Adipocyte (in vitro differentiated cells): Measurements from ENCODE around the gene BIK.

Experiments
- DNase-seq: peaks from one replicate; pipeline ENCODE4 v3.0.0-alpha.2; 2015; ENCODE audit warnings: low read depth
- H3K27me3 ChIP-seq: replicated peaks from 2 replicates; pipeline ENCODE4 v1.7.0; 2013; ENCODE audit warnings: mild to moderate bottlenecking, low read length, moderate library complexity; ENCODE audit not compliant: control insufficient read depth, insufficient read depth
- H3K36me3 ChIP-seq: 2 replicates; pipeline ENCODE4 v1.7.0; 2013; ENCODE audit warnings: low read length, mild to moderate bottlenecking, moderate library complexity; ENCODE audit not compliant: control insufficient read depth, insufficient read depth, severe bottlenecking
- H3K4me1 ChIP-seq: 2 replicates; pipeline ENCODE4 v1.7.0; 2013; ENCODE audit warnings: mild to moderate bottlenecking, low read length, moderate library complexity; ENCODE audit not compliant: control insufficient read depth, insufficient read depth
- H3K4me3 ChIP-seq: 2 replicates; pipeline ENCODE4 v1.7.0; 2013; ENCODE audit warnings: mild to moderate bottlenecking, low read length, moderate library complexity
- H3K9ac ChIP-seq: 2 replicates; pipeline ENCODE4 v1.7.0; 2013; ENCODE audit warnings: mild to moderate bottlenecking, low read length, moderate library complexity
- H3K9me3 ChIP-seq: 2 replicates; pipeline ENCODE4 v1.7.0; 2013; ENCODE audit warnings: mild to moderate bottlenecking, low read length, moderate library complexity; ENCODE audit not compliant: control insufficient read depth

BIK gene

GRCh38 chr22:43153899-43154298, 43.3 kb downstream of the BIK start:
- Histone ChIP-seq H3K4me1 (peaks cover 36% of the 10 kb centered on the region), H3K9ac (peak overlapping the region; percentile 63), H3K4me3 (peak overlapping the region; percentile 64), H3K27me3 (no peaks in the 10 kb centered on the region), H3K9me3 (no peaks in the 10 kb centered on the region), H3K36me3 (no peaks in the 10 kb centered on the region)
- peak; percentile 9 for DNase-seq

GRCh38 chr22:43154887-43155536, 44.5 kb downstream of the BIK start:
- Histone ChIP-seq H3K9ac (no peak overlapping the region), H3K9me3 (no peaks in the 10 kb centered on the region), H3K4me1 (peaks cover 47% of the 10 kb centered on the region), H3K4me3 (peak overlapping the region; percentile 33), H3K27me3 (no peaks in the 10 kb centered on the region), H3K36me3 (no peaks in the 10 kb centered on the region)
- no peak for DNase-seq

DNA sequence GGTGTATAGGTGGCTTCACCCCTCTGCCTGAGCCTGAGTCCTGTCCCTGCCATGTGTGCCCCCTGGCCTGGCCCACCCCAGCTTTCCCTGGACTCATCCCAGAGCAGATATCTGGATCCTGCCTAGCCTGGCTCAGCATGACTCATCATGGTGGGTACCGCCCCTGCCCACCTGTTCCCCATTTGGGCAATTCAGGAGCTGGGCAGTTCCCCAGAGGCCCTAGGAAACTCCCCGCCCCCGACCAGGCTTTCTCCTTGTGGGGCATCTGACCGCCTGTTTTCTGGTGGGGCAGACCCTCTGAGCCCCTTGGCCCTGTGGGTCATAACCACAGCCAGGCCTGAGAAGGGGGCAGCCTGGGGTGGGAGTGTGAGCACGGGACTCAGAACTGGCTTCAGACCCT, 45.2 kb downstream of the BIK start:
- peak; percentile 22 for DNase-seq
- no peak overlapping the region for H3K9ac ChIP-seq
- H3K4me3 ChIP-seq: no peak overlapping the region
- no peaks in the 10 kb centered on the region for H3K9me3 ChIP-seq
- peaks cover 47% of the 10 kb centered on the region for H3K4me1 ChIP-seq
- H3K36me3 ChIP-seq: peaks cover 1% of the 10 kb centered on the region
- no peaks in the 10 kb centered on the region for H3K27me3 ChIP-seq

GRCh38 chr22:43156413-43156812, 45.9 kb downstream of the BIK start:
- DNase-seq: no peak
- no peak overlapping the region for H3K9ac ChIP-seq
- H3K4me1 ChIP-seq: peaks cover 47% of the 10 kb centered on the region
- no peak overlapping the region for H3K4me3 ChIP-seq
- H3K27me3 ChIP-seq: no peaks in the 10 kb centered on the region
- H3K36me3 ChIP-seq: peaks cover 5% of the 10 kb centered on the region
- H3K9me3 ChIP-seq: no peaks in the 10 kb centered on the region

- Histone ChIP-seq H3K4me3 (no peak overlapping the region), H3K9me3 (no peaks in the 10 kb centered on the region), H3K36me3 (peaks cover 13% of the 10 kb centered on the region), H3K9ac (peak overlapping the region; percentile 39), H3K4me1 (peaks cover 40% of the 10 kb centered on the region), H3K27me3 (no peaks in the 10 kb centered on the region)
- DNase-seq: no peak
Observed at GRCh38 chr22:43157874-43158546, 47.5 kb downstream of the BIK start.

DNA sequence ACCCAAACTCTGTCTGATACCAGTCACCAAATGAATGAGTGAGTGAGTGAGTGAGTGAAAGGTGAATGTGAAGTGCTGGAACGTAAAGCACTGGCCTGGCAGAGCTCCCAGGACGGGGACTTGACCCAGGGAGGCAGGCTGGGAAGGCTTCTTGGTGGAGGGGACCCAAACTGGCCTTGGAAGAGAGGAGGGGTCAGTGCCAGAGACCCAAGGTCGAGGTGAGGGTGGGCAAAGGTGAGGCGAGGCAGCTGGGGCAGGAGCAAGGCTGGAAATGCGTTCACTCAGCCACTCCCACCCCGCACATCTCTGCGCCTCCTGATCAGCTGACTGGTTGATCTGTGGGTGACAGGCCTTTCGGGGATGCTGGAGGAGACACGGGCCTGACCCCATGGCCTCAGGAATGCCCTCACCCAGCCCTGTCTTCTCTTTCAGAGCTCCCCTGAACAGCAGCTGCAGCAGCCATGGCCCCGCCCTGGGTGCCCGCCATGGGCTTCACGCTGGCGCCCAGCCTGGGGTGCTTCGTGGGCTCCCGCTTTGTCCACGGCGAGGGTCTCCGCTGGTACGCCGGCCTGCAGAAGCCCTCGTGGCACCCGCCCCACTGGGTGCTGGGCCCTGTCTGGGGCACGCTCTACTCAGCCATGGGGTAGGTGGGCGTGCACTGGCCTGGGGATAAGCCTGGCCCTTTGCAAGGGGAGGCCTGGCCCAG, 48.4 kb downstream of the BIK start:
- H3K4me1 ChIP-seq: peaks cover 46% of the 10 kb centered on the region
- no peak overlapping the region for H3K9ac ChIP-seq
- H3K9me3 ChIP-seq: no peaks in the 10 kb centered on the region
- no peak for DNase-seq
- no peaks in the 10 kb centered on the region for H3K27me3 ChIP-seq
- no peak overlapping the region for H3K4me3 ChIP-seq
- H3K36me3 ChIP-seq: peaks cover 15% of the 10 kb centered on the region

DNA sequence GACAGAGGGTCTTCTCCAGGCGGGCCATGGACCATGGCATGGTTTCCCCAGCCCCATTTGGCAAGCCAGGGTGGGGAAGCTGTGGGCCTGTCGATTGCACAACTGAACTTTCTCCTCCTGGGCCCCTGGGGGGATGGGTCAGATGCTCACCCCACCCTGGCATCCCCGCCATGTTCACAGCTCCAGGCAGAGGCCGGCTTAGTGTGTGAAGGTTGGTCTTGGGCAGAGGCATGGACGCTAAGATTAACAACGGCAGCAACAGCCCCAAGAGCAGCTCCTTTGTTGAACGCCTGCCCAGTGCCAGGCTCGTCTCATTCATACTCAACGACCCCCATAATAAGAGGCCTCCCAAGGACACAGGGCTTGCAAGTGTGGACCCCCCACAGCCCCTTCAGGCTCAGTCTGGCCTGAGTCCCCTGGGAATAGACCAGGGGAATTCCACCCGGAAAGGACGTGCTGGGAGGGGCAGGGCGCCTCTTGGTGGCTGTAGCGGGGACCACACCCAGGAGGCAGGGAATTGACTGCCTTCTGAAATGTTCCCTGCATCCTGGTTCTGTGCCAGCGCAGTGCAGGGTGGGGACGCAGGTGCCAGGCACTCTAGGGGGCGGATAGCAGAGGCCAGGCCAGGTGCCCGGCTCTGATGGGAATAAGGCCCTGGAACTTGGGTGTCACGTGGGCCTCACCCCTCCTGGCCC, 49.1 kb downstream of the BIK start:
- Histone ChIP-seq H3K36me3 (peaks cover 15% of the 10 kb centered on the region), H3K4me3 (no peak overlapping the region), H3K9me3 (no peaks in the 10 kb centered on the region), H3K27me3 (no peaks in the 10 kb centered on the region), H3K9ac (no peak overlapping the region), H3K4me1 (peaks cover 46% of the 10 kb centered on the region)
- peak; percentile 26 for DNase-seq

GRCh38 chr22:43160497-43161126, 50.1 kb downstream of the BIK start:
- Histone ChIP-seq H3K36me3 (peaks cover 15% of the 10 kb centered on the region), H3K4me1 (peaks cover 43% of the 10 kb centered on the region)

GRCh38 chr22:43162412-43163150, 52.0 kb downstream of the BIK start:
- Histone ChIP-seq H3K4me3 (no peak overlapping the region), H3K9me3 (no peaks in the 10 kb centered on the region), H3K36me3 (peaks cover 15% of the 10 kb centered on the region), H3K27me3 (no peaks in the 10 kb centered on the region), H3K9ac (no peak overlapping the region), H3K4me1 (peaks cover 39% of the 10 kb centered on the region)
- DNase-seq: no peak

More at GRCh38 chr22:43160497-43161126, 50.1 kb downstream of the BIK start:
- DNase-seq: no peak
- H3K27me3 ChIP-seq: no peaks in the 10 kb centered on the region
- no peaks in the 10 kb centered on the region for H3K9me3 ChIP-seq
- H3K9ac ChIP-seq: no peak overlapping the region
- no peak overlapping the region for H3K4me3 ChIP-seq

DNA sequence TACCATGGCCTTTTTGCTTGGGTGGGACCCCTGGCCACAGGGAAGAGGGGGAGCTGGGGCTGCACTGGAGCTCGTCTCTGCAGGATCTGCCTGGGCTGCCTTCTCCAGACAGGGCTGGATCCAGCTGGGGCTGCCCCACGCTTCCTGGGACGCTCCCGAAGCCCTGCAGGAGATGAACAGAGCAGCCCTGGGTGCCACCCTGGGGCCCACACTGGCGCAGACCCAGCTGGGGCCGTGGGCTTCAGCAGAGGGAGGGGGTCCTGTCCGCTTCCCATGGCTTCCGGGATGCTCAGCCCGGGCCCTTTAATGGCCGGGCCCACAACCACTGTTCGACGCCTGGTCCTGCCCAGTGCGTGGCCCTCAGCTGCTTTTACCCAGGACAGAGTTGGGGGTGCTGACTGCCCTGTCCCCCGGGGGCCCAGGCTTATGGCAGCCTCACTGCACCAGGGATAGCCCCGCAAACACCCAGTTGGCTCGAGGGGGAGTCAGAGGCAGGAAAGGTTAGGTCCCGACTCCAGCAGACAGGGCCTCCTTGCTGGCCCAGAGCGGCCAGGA, 52.8 kb downstream of the BIK start:
- no peak for DNase-seq
- H3K9ac ChIP-seq: peak overlapping the region; percentile 32
- H3K4me3 ChIP-seq: no peak overlapping the region
- H3K4me1 ChIP-seq: peaks cover 34% of the 10 kb centered on the region
- no peaks in the 10 kb centered on the region for H3K27me3 ChIP-seq
- H3K9me3 ChIP-seq: no peaks in the 10 kb centered on the region
- peaks cover 15% of the 10 kb centered on the region for H3K36me3 ChIP-seq
